GM15510 (cell line): Measurements from ENCODE around the gene COL12A1.

Experiments
- POLR2A ChIP-seq: IDR thresholded peaks from 3 replicates; pipeline ENCODE4 v1.6.1; 2011; ENCODE audit warnings: borderline replicate concordance; ENCODE audit not compliant: insufficient read length; ENCODE audit errors: extremely low read depth

COL12A1 gene

GRCh38 chr6:75049308-75049707, 156.5 kb downstream of the COL12A1 start:
- no peak for TF ChIP-seq POLR2A

DNA sequence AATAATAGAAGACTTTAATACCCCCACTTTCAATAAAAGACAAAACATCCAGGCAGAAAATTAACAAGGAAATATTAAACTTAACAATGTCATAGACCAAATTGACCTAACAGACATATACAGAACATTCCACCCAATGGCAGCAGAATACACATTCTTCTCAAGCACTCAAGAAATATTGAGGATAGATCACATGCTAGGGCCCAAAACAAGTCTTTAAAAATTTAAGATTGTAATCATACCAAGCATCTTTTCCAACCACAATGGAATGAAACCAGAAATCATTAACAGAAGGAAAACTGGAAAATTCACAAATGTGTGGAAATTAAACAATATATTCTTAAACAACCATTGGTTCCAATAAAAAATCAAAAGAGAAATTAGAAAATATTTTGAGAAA, 161.0 kb downstream of the COL12A1 start:
- no peak for TF ChIP-seq POLR2A

- no peak for TF ChIP-seq POLR2A
Measured at GRCh38 chr6:75041381-75041780, 164.5 kb downstream of the COL12A1 start.
